GM19035 (cell line): ENCODE results near the gene TICRR.

Experiments
- ATAC-seq: cut with Tn5 transposase; IDR thresholded peaks from one replicate; pipeline ENCODE4 v1.9.1; 2021; ENCODE audit not compliant: unreplicated experiment

Gene TICRR

GRCh38 chr15:89652131-89652530 is 76.9 kb downstream of the TICRR start:
- no peak for ATAC-seq

- no peak for ATAC-seq
Measured at GRCh38 chr15:89652666-89653065, 77.4 kb downstream of the TICRR start.

DNA sequence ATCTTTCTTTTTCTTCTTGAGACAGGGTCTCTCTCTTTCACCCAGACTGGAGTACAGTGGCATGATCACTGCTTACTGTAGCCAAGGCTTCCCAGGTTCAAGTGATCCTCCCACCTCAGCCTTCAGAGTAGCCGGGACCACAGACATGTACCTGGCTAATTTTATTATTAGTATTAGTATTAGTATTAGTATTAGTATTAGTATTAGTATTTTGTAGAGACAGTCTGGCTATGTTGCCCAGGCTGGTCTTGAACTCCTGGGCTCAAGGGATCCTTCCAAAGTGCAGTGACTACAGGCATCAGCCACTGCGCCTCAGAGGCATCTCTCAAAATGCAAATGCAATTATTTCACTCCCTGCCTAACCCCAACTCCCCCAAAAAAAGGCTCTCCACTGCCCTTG is 78.3 kb downstream of the TICRR start:
- no peak for ATAC-seq

GRCh38 chr15:89654301-89654761 is 79.1 kb downstream of the TICRR start:
- ATAC-seq, result no peak

DNA sequence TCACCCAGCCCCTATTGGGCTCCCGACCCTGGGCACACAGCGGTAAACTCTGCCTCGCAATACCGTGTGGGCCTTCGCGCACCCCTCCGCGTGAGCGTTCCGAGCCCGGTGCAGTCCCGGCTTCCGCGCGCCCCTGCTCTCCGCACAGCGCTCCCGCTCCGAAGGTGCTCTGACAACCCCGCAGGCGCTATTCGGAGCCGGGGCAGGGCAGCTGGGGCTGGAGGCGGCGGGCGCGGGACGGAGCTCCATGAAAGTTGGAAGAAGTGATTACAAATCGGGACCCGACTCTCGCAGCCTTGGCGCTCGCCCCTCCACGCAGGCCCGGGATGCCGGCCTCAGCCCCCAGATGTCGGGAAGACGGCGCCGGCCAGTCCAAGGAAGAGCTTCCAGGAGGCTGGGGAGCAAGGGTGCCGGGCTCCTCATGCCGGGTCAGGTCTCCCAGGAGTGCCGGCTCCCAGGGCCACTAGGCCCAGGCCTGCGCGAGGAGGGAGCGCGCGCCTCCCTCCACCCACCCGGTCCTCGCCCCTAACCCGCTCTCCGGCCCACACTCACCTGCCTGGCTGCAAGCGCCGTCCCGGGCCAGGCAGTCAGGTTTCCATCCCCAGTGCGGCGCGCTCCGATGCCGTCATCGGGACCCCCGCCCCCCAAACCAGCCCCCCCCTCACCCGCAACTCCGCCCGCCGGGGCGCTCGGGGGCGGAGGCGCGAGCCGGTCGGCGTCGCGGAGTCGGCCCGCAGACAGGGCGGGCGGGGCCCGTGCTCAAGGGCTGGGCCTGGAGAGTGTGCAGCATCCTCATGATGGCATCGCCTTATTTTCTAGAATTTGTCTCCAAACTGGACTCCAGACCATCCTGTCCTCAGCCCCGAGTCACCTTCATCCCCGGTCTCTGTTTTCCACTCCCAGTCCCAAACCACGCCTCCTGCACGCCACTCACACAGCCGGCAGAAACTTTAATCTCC is 79.9 kb downstream of the TICRR start, which contains the start of gene KIF7:
Gene KIF7, minus strand, starts transcription at position 621 of the 959 bp plus-strand sequence. CDS start 2,537 bp downstream, outside the sequence.
- ATAC-seq, result peak; percentile 59

DNA sequence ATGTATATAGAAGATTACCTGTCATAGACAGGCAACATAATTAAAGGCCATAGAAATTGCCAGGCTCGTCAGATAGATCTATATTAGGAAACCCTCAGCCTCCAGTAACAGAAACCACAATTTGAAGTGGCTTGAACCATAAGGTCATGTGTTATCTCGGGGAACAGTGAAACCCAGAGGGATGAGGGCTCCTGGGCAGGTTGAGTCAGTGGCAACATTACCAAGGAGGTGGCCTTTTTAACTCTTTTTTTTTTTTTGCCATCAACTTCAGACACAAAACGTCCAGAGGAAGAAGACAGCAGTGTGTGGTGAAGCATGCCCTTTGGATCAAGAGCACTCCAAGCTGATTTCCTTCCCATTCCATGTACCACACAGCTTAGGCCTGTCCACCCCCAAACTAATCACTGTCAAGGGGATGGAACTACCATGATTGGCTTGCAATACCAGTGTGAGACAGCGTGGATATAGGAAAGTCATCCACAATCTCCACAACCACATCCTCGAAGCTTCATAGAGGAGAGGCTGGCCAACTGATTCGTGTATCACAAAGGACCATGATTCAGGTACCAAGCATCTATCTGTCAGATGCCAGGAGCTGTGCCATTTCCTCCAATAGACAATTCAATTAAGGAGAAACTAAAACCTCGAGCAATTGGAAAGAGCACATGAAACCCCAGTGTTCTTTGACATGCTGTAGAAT is 81.0 kb downstream of the TICRR start:
- ATAC-seq, result no peak

DNA sequence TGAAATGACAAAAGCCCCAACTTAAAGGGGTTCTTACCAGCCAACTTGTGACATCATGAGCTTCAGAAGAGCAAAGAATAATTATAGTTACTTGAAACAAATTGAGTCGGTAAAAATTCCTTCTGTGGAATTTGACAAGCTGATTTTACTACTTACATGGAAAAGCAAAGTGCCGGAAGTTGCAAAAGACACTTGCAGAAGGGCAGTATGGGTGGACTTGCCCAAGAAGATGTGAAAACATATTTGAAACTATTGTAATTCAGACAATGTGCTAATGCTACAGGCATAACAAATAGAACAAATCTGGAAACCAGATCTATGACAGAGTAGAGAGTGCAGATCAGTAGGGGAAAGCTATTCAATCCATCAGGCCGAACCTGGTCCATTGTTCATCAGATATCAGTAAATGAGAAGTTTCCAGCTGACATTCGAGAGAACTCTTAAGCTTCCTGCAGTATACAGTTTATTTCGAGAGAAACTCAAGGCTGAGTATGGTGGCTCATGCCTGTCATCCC is 82.5 kb downstream of the TICRR start:
- no peak for ATAC-seq

- no peak for ATAC-seq
Measured at GRCh38 chr15:89659295-89659694, 84.0 kb downstream of the TICRR start.

DNA sequence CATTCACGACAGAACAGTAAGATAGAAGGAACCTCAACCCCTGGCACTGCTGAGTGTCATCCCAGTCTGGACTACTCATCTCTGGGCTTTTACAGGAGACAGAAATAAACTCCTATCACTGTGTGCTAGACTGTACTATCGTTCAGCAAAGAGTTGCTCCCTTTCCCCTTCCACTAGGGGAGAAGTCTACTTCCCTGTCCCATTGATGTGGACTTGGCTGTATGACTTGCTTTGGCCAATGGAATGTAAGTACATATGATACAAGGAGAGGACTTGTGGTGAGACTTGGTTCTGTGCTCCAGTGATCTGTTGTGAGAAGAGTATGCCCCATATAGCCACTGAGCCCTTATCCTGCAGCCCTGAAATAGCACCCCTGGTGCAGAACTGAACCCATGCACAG is 85.3 kb downstream of the TICRR start:
- ATAC-seq, result no peak

- no peak for ATAC-seq
Measured at GRCh38 chr15:89662893-89663626, 87.8 kb downstream of the TICRR start.

GRCh38 chr15:89664441-89665350 is 89.4 kb downstream of the TICRR start:
- ATAC-seq, result no peak

GRCh38 chr15:89665449-89666181 is 90.3 kb downstream of the TICRR start:
- peak; percentile 60 for ATAC-seq

GRCh38 chr15:89666184-89666857 is 91.1 kb downstream of the TICRR start:
- no peak for ATAC-seq

GRCh38 chr15:89666858-89667705 is 91.8 kb downstream of the TICRR start:
- no peak for ATAC-seq

GRCh38 chr15:89667706-89667960 is 92.4 kb downstream of the TICRR start:
- ATAC-seq, result no peak

- ATAC-seq, result no peak
Measured at GRCh38 chr15:89668171-89668570, 92.9 kb downstream of the TICRR start.

- no peak for ATAC-seq
Measured at GRCh38 chr15:89669309-89669865, 94.1 kb downstream of the TICRR start.

GRCh38 chr15:89669941-89670340 is 94.7 kb downstream of the TICRR start:
- no peak for ATAC-seq
